GM19463 (cell line): ENCODE measurements around the gene TMEM121B.

Source experiments
- ATAC-seq: cut with Tn5 transposase; IDR thresholded peaks from one replicate; pipeline ENCODE4 v1.9.1; 2021; ENCODE audit warnings: mild to moderate bottlenecking, moderate library complexity; ENCODE audit not compliant: unreplicated experiment

TMEM121B gene

GRCh38 chr22:17140022-17140421, 18.9 kb upstream of the TMEM121B start:
- no peak for ATAC-seq

GRCh38 chr22:17138513-17138912, 17.4 kb upstream of the TMEM121B start:
- ATAC-seq, result no peak

- no peak for ATAC-seq
These were observed 16.8 kb upstream of the TMEM121B start for GRCh38 chr22:17137861-17138425.

- ATAC-seq, result no peak
These were observed 16.0 kb upstream of the TMEM121B start for GRCh38 chr22:17137170-17137569.

- no peak for ATAC-seq
These were observed 14.1 kb upstream of the TMEM121B start for GRCh38 chr22:17135153-17135760.

GRCh38 chr22:17133137-17133536, 12.0 kb upstream of the TMEM121B start:
- ATAC-seq, result no peak

GRCh38 chr22:17132112-17132511, 11.0 kb upstream of the TMEM121B start:
- ATAC-seq, result no peak

GRCh38 chr22:17131686-17132085, 10.5 kb upstream of the TMEM121B start:
- ATAC-seq, result no peak

- ATAC-seq, result no peak
These were observed 9.0 kb upstream of the TMEM121B start for GRCh38 chr22:17130199-17130598.

- peak; percentile 28 for ATAC-seq
These were observed 388 bp downstream of the TMEM121B start for GRCh38 chr22:17120711-17121232.

- ATAC-seq, result peak; percentile 50
These were observed 879 bp downstream of the TMEM121B start for GRCh38 chr22:17120281-17120680.

- ATAC-seq, result no peak
These were observed 1.5 kb downstream of the TMEM121B start for GRCh38 chr22:17119481-17120202.

- ATAC-seq, result no peak
These were observed 2.8 kb downstream of the TMEM121B start for GRCh38 chr22:17118342-17118741.

- ATAC-seq, result no peak
These were observed 3.3 kb downstream of the TMEM121B start for GRCh38 chr22:17117890-17118289.

- no peak for ATAC-seq
These were observed 3.8 kb downstream of the TMEM121B start for GRCh38 chr22:17117400-17117799.

GRCh38 chr22:17116572-17117330, 4.4 kb downstream of the TMEM121B start:
- no peak for ATAC-seq

- no peak for ATAC-seq
These were observed 5.1 kb downstream of the TMEM121B start for GRCh38 chr22:17115945-17116565.

- no peak for ATAC-seq
These were observed 5.9 kb downstream of the TMEM121B start for GRCh38 chr22:17115236-17115635.

- no peak for ATAC-seq
These were observed 6.3 kb downstream of the TMEM121B start for GRCh38 chr22:17114898-17115235.

- no peak for ATAC-seq
These were observed 6.8 kb downstream of the TMEM121B start for GRCh38 chr22:17114173-17114897.
